Measurements from ENCODE around the gene UBAP2.

DNA sequence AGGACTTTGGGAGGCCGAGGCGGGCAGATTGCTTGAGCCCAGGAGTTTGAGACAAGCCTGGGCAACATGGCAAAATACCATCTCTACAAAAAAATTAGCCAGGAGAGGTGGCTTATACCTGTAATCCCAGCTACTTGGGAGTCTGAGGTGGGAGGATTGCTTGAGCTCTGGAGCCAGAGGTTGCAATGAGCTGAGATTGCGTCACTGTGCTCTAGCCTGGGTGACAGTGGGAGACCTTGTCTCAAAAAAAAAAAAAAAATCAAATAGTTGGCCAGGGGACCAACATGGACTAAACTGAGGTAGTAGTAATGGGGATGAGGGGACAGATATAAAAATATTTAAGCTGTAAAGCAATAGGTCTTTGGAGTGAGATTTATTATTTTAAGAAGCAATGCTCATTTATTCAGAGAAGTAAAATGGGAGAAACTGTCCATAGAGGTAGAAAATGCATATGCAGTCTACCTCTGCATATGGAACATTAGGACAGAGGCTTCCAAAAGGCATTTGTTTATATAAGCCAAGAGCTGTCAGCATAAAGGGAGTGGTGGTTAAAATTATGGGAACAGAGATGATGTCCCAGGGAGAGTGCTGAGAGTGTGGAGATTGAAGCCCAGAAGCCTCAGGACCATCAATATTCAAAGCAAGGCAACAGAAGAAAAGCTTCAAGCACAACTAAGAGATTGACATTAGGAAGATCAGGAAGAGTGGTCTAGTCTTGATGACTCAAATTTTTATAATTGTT is 133.6 kb downstream of the UBAP2 start:
- TF ChIP-seq POLR2AphosphoS5 (IDR thresholded peaks at IDR 0.05), result no peak
- TF ChIP-seq POLR2A (IDR thresholded peaks at IDR 0.05; ENCODE audit: low read depth), result no peak

All from esophagus muscularis mucosa (tissue), 2 donors.